B cell (primary cell): Measurements from ENCODE around the gene C22orf15. TPM values are rescaled to one million over a fixed set of nuclear protein-coding genes. Genes with fewer than 3 reads are reported as not detected.

Experiments
- ATAC-seq: fragments of 200-7000 bp; cut with Tn5 transposase; one replicate; pipeline ENCODE4 v1.10.0; 2021; ENCODE audit warnings: low read depth, mild to moderate bottlenecking, moderate number of reproducible peaks, moderate library complexity
- CTCF ChIA-PET: fragments of 350-600 bp; sonication (Branson Sonifier 250); formaldehyde crosslinking; loops from one replicate; lab custom pipeline; 2021; ENCODE audit warnings: antibody characterized with exemption, inconsistent platforms; lab: Charles Lee
- POLR2A ChIA-PET: fragments of 350-600 bp; sonication (Branson Sonifier 250); formaldehyde crosslinking; loops from one replicate; lab custom pipeline; 2021; ENCODE audit warnings: antibody characterized with exemption; lab: Charles Lee
- DNase-seq: peaks from one replicate; pipeline ENCODE4 v3.0.0; 2013
- H2AFZ ChIP-seq: 2 replicates; pipeline ENCODE4 v1.6.1; 2012; ENCODE audit warnings: mild to moderate bottlenecking, low read depth, low read length; ENCODE audit not compliant: insufficient read depth, poor library complexity, severe bottlenecking
- H3K27ac ChIP-seq, 2 donors: 1 replicate in 1 of 2; 2 replicates in 1 of 2; pipeline ENCODE4 v1.5.1; 2012 to 2013; ENCODE audit warnings: low read length in 2 of 2, mild to moderate bottlenecking in 2 of 2, moderate library complexity in 1 of 2
- H3K27me3 ChIP-seq, 4 experiments: fragments of 200-600 bp in 1 of 4; sonication (generic) in 1 of 4; replicated peaks in 1 of 4; 1 replicate in 2 of 4; 2 replicates in 2 of 4; pipeline versions ENCODE4 v1.6.1 to v1.7.0; 2013 to 2016; ENCODE audit warnings: low read length in 3 of 4, mild to moderate bottlenecking in 2 of 4, mixed read lengths in 1 of 4, moderate library complexity in 1 of 4; ENCODE audit not compliant: insufficient read depth in 4 of 4, control insufficient read depth in 3 of 4; ENCODE audit errors: control extremely low read depth in 1 of 4
- H3K36me3 ChIP-seq, 2 experiments: replicated peaks in 1 of 2; 1 replicate in 1 of 2; 2 replicates in 1 of 2; pipeline versions ENCODE4 v1.6.1 to v1.7.1; 2013; ENCODE audit warnings: low read length in 1 of 2; ENCODE audit not compliant: insufficient read depth in 2 of 2, control insufficient read depth in 1 of 2; ENCODE audit errors: control extremely low read depth in 1 of 2, extremely low read depth in 1 of 2
- H3K4me1 ChIP-seq, 2 donors: fragments of 200-600 bp in 1 of 2; sonication (generic) in 1 of 2; 1 replicate in 1 of 2; 2 replicates in 1 of 2; pipeline versions ENCODE4 v1.5.1 to v1.6.1; 2013 to 2017; ENCODE audit warnings: low read length in 2 of 2; ENCODE audit not compliant: control insufficient read depth in 2 of 2, insufficient read depth in 2 of 2
- H3K4me2 ChIP-seq: replicated peaks from 2 replicates; pipeline ENCODE3; 2012; ENCODE audit warnings: mild to moderate bottlenecking, low read depth, low read length; ENCODE audit not compliant: poor library complexity, severe bottlenecking
- H3K4me3 ChIP-seq, 5 experiments: fragments of 200-600 bp in 1 of 5; sonication (generic) in 1 of 5; 1 replicate in 3 of 5; 2 replicates in 2 of 5; pipeline versions ENCODE4 v1.5.1 to v1.7.0; 2011 to 2016; ENCODE audit warnings: low read length in 4 of 5, mild to moderate bottlenecking in 4 of 5, low read depth in 2 of 5, control low read depth in 1 of 5, moderate library complexity in 1 of 5; ENCODE audit not compliant: insufficient read depth in 1 of 5; ENCODE audit errors: control extremely low read depth in 1 of 5, extremely low read depth in 1 of 5
- H3K79me2 ChIP-seq: fragments of 200-600 bp; sonication (generic); one replicate; pipeline ENCODE4 v1.6.0; 2016; ENCODE audit warnings: low read length; ENCODE audit not compliant: control insufficient read depth, insufficient read depth
- H3K9ac ChIP-seq: fragments of 200-600 bp; sonication (generic); 2 replicates; pipeline ENCODE4 v1.6.1; 2017; ENCODE audit warnings: mild to moderate bottlenecking, low read length, moderate library complexity
- H3K9me3 ChIP-seq, 3 donors: one replicate each; pipeline versions ENCODE4 v1.6.1 to v1.7.1; 2013; ENCODE audit warnings: low read length in 2 of 3; ENCODE audit not compliant: control insufficient read depth in 2 of 3, insufficient read depth in 1 of 3; ENCODE audit errors: control extremely low read depth in 1 of 3
- H4K20me1 ChIP-seq: 2 replicates; pipeline ENCODE4 v1.6.0; 2012; ENCODE audit warnings: mild to moderate bottlenecking, low read length; ENCODE audit not compliant: insufficient read depth, control insufficient read depth, poor library complexity, severe bottlenecking
- H3K27ac Mint-ChIP-seq: one replicate; pipeline ENCODE4 v1.8.0; 2021; ENCODE audit warnings: mixed read lengths
- H3K27me3 Mint-ChIP-seq: one replicate; pipeline ENCODE4 v1.8.0; 2021; ENCODE audit warnings: mixed read lengths
- H3K4me1 Mint-ChIP-seq: one replicate; pipeline ENCODE4 v1.8.0; 2021; ENCODE audit warnings: mixed read lengths
- H3K4me3 Mint-ChIP-seq: one replicate; pipeline ENCODE4 v1.8.0; 2021; ENCODE audit warnings: mixed read lengths
- H3K9me3 Mint-ChIP-seq: one replicate; pipeline ENCODE4 v1.8.0; 2022; ENCODE audit warnings: mixed read lengths; ENCODE audit not compliant: insufficient read depth
- CTCF ChIP-seq: fragments of 200-600 bp; IDR thresholded peaks from one replicate; pipeline ENCODE4 v1.8.0; 2022; ENCODE audit warnings: antibody characterized with exemption, mild to moderate bottlenecking
- EZH2 ChIP-seq: IDR thresholded peaks from 2 replicates; pipeline ENCODE4 v1.6.1; 2012; ENCODE audit warnings: borderline replicate concordance, low read depth, mild to moderate bottlenecking, moderate library complexity, low read length; ENCODE audit not compliant: insufficient read depth, poor library complexity, severe bottlenecking
- WGBS: methylation state at CpG from one replicate; pipeline ENCODE4 v1.1.5; 2013; ENCODE audit warnings: missing lambda C conversion rate; ENCODE audit not compliant: insufficient coverage; 5-methylcytosine and 5-hydroxymethylcytosine counted together
- intact Hi-C: fragments of 100-400 bp; cut with micrococcal nuclease; formaldehyde crosslinking; loops from one replicate; pipeline ENCODE4 v1.10.0; 2022
- polyA plus RNA-seq: library from polyadenylated mRNA; depleted of rRNA; stranded (reverse); fragments of >200 nt; gene quantifications from 2 replicates; pipeline ENCODE4 v1.2.3, GENCODE V29; 2012
- total RNA-seq, 2 donors: library from RNA; stranded (reverse); fragments of 120-200 nt in 1 of 2; gene quantifications; 1 replicate in 1 of 2; 2 replicates in 1 of 2; pipeline versions ENCODE4 v1.2.3 to v1.2.4, GENCODE V29; 2013 to 2022

The C22orf15 gene
- total and polyA plus RNA-seq, 2 donors (not counting 1 experiment from before 2014, with no cell fraction given), result 0.61 to 0.81 TPM

GRCh38 chr22:23714596-23715578 is 47.9 kb upstream of the C22orf15 start:
- no peak for ATAC-seq

More at GRCh38 chr22:23714596-23715578, 47.9 kb upstream of the C22orf15 start:
- CTCF ChIA-PET, result interaction anchor here (0.6 to 1.9 kb wide), 2 partner anchors 135 to 155 kb away, joined by 4 to 8 read pairs; no protein-coding TSS in a partner anchor
- Histone ChIP-seq H3K9ac (no peak overlapping the region), H3K36me3 (peaks cover 0 to 38% of the 10 kb centered on the region in 2 experiments), H3K9me3 (no peaks in the 10 kb centered on the region), H3K4me1 (peaks cover 13 to 19% of the 10 kb centered on the region in 2 donors), H3K27me3 (no peaks in the 10 kb centered on the region), H3K4me2 (no peak overlapping the region), H4K20me1 (no peaks in the 10 kb centered on the region), H3K27ac (no peak overlapping the region), H3K79me2 (peaks cover 34% of the 10 kb centered on the region), H2AFZ (no peak overlapping the region), H3K4me3 (no peak overlapping the region)
- Mint-ChIP-seq H3K4me3 (peak overlapping the region; percentile 68), H3K27ac (peak overlapping the region; percentile 53), H3K4me1 (peaks cover 20% of the 10 kb centered on the region), H3K27me3 (no peaks in the 10 kb centered on the region), H3K9me3 (no peaks in the 10 kb centered on the region)
- intact Hi-C loops, result loop anchor here (5.0 kb wide), 1 partner anchor 142 kb away; the partner anchor contains the start of gene SLC2A11
- TF ChIP-seq EZH2, result no peak
- TF ChIP-seq CTCF, result no peak
- WGBS, result 93% methylated on average over 20 of the region's 23 CpGs
- POLR2A ChIA-PET, result no interaction called here
- DNase-seq, result no peak
